Keratinocyte (primary cell): ENCODE measurements around the gene ALKAL2. TPM values are rescaled to one million over a fixed set of nuclear protein-coding genes. Genes with fewer than 3 reads are reported as not detected.

Experiments used
- DNase-seq: peaks from one replicate; pipeline ENCODE4 v3.0.0-alpha.2; 2011; ENCODE audit warnings: low read depth, missing footprints, low spot score
- FAIRE-seq: peaks from 2 replicates; lab custom pipeline; 2011; peaks lifted over from hg19 to GRCh38; lab: Jason Lieb, UNC
- H2AFZ ChIP-seq: 2 replicates; pipeline ENCODE4 v1.6.0; 2012; ENCODE audit warnings: low read length, control low read depth, inconsistent platforms; ENCODE audit not compliant: control insufficient read depth
- H3K27ac ChIP-seq: 2 replicates; pipeline ENCODE4 v1.5.1; 2011; ENCODE audit warnings: low read length; ENCODE audit not compliant: control insufficient read depth, insufficient read depth
- H3K27me3 ChIP-seq: 3 replicates; pipeline ENCODE4 v1.6.0; 2011; ENCODE audit warnings: low read length; ENCODE audit not compliant: control insufficient read depth, insufficient read depth; ENCODE audit errors: extremely low read depth
- H3K36me3 ChIP-seq, 2 experiments: 2 replicates in 1 of 2; 3 replicates in 1 of 2; pipeline ENCODE4 v1.5.1; 2011; ENCODE audit warnings: low read length in 2 of 2, mild to moderate bottlenecking in 1 of 2; ENCODE audit not compliant: control insufficient read depth in 2 of 2, insufficient read depth in 2 of 2; ENCODE audit errors: extremely low read depth in 1 of 2
- H3K4me1 ChIP-seq: 3 replicates; pipeline ENCODE4 v1.5.1; 2011; ENCODE audit warnings: low read length; ENCODE audit not compliant: control insufficient read depth, insufficient read depth; ENCODE audit errors: extremely low read depth
- H3K4me2 ChIP-seq: 3 replicates; pipeline ENCODE4 v1.6.0; 2011; ENCODE audit warnings: low read depth, low read length; ENCODE audit not compliant: control insufficient read depth, insufficient read depth; ENCODE audit errors: extremely low read depth
- H3K4me3 ChIP-seq, 3 experiments: fragments of 200-600 bp in 1 of 3; sonication (generic) in 1 of 3; 2 replicates in 2 of 3; 3 replicates in 1 of 3; pipeline ENCODE4 v1.5.1; 2011 to 2016; ENCODE audit warnings: low read length in 3 of 3, mild to moderate bottlenecking in 3 of 3, control low read depth in 2 of 3, inconsistent platforms in 1 of 3, low read depth in 1 of 3, mixed read lengths in 1 of 3, mixed run types in 1 of 3, moderate library complexity in 1 of 3; ENCODE audit not compliant: control insufficient read depth in 2 of 3, insufficient read depth in 2 of 3; ENCODE audit errors: extremely low read depth in 1 of 3
- H3K79me2 ChIP-seq: 2 replicates; pipeline ENCODE4 v1.6.0; 2012; ENCODE audit warnings: low read length; ENCODE audit not compliant: control insufficient read depth, insufficient read depth
- H3K9ac ChIP-seq: 3 replicates; pipeline ENCODE4 v1.6.0; 2011; ENCODE audit warnings: low read length; ENCODE audit not compliant: control insufficient read depth, insufficient read depth; ENCODE audit errors: extremely low read depth
- H3K9me1 ChIP-seq: 3 replicates; pipeline ENCODE4 v1.6.0; 2011; ENCODE audit warnings: low read length; ENCODE audit not compliant: control insufficient read depth, insufficient read depth; ENCODE audit errors: extremely low read depth
- H3K9me3 ChIP-seq: 2 replicates; pipeline ENCODE4 v1.5.1; 2012; ENCODE audit warnings: low read depth, low read length; ENCODE audit not compliant: control insufficient read depth
- H4K20me1 ChIP-seq: 3 replicates; pipeline ENCODE4 v1.6.0; 2011; ENCODE audit warnings: low read length; ENCODE audit not compliant: control insufficient read depth, insufficient read depth; ENCODE audit errors: extremely low read depth
- CTCF ChIP-seq, 3 experiments: IDR thresholded peaks in 1 of 3; conservative IDR thresholded peaks in 1 of 3; optimal IDR thresholded peaks in 1 of 3; 2 replicates in 2 of 3; 3 replicates in 1 of 3; pipeline versions ENCODE3 to v1.5.1; 2011; ENCODE audit warnings: low read length in 3 of 3, mild to moderate bottlenecking in 3 of 3, moderate library complexity in 2 of 3, control low read depth in 1 of 3, inconsistent platforms in 1 of 3; ENCODE audit not compliant: insufficient read depth in 2 of 3; ENCODE audit errors: extremely low read depth in 1 of 3
- EZH2 ChIP-seq: IDR thresholded peaks from one replicate; pipeline ENCODE4 v1.6.1; 2012; ENCODE audit warnings: inconsistent platforms, mild to moderate bottlenecking, low read length, moderate library complexity
- dilution Hi-C: fragments of 300-500 bp; cut with MboI; formaldehyde crosslinking; loops from one replicate; pipeline ENCODE4 v1.7.0; 2020; ENCODE audit warnings: low sequenced_read_pairs; ENCODE audit not compliant: extremely low pct_ligation_motif_present
- polyA plus RNA-seq, 5 experiments: library from polyadenylated mRNA; depleted of rRNA in 3 of 5; stranded (reverse) in 3 of 5; stranded (forward) in 1 of 5; unstranded in 1 of 5; fragments of >200 nt; gene quantifications; 1 replicate in 1 of 5; 2 replicates in 3 of 5; 3 replicates in 1 of 5; pipeline versions ENCODE4 v1.2.1 to v1.2.3, GENCODE V29; 2011 to 2012; ENCODE audit warnings: missing spikeins in 2 of 5, low read depth in 1 of 5, low replicate concordance in 1 of 5

Gene ALKAL2
- polyA plus RNA-seq, 1 donor (not counting 4 experiments of a cell fraction or from before 2014, with no cell fraction given) = not detected

- TF ChIP-seq CTCF (optimal IDR thresholded peaks at IDR 0.05 in 1 of 3, IDR thresholded peaks at IDR 0.05 in 1 of 3, conservative IDR thresholded peaks at IDR 0.05 in 1 of 3; ENCODE audit: extremely low read depth in 1 of 3, insufficient read depth in 2 of 3, low read length in 3 of 3) = no peak
- TF ChIP-seq EZH2 = no peak
- H3K9me1 ChIP-seq = no peaks in the 10 kb centered on the region
- dilution Hi-C loops = no loop called here
- H3K4me1 ChIP-seq = no peaks in the 10 kb centered on the region
- no peak overlapping the region for H3K9ac ChIP-seq
- H3K27me3 ChIP-seq = no peaks in the 10 kb centered on the region
- no peaks in the 10 kb centered on the region for H4K20me1 ChIP-seq
- no peaks in the 10 kb centered on the region for H3K79me2 ChIP-seq
- FAIRE-seq (no peak), DNase-seq (no peak)
- no peak overlapping the region for H3K4me2 ChIP-seq
- H3K36me3 ChIP-seq = peaks cover 2 to 12% of the 10 kb centered on the region in 2 experiments
- H2AFZ ChIP-seq = no peak overlapping the region
- no peak overlapping the region for H3K4me3 ChIP-seq
- H3K9me3 ChIP-seq = no peaks in the 10 kb centered on the region
- H3K27ac ChIP-seq = no peak overlapping the region
Observed at GRCh38 chr2:231521-232185, 56.2 kb downstream of the ALKAL2 start.

Other genes with a start within 250 kb of the ALKAL2 start
- gene FAM110C, start 241.6 kb downstream of the ALKAL2 start, polyA plus RNA-seq = 25.1 to 38.0 TPM (median 26.3 TPM) in 3 replicates
- gene SH3YL1, start 24.1 kb downstream of the ALKAL2 start, polyA plus RNA-seq = 24.9 to 41.8 TPM (median 37.2 TPM) in 3 replicates
- gene ACP1, start 23.1 kb downstream of the ALKAL2 start, polyA plus RNA-seq = 100.0 to 123 TPM (median 104 TPM) in 3 replicates